H1 (cell line): Measurements from ENCODE around the gene PRKAG3. TPM values are rescaled to one million over a fixed set of nuclear protein-coding genes. Genes with fewer than 3 reads are reported as not detected.

Experiments used
- BACH1 ChIP-seq: IDR thresholded peaks from 2 replicates; pipeline ENCODE4 v1.6.1; 2012; ENCODE audit warnings: low read length, improper control_type of control experiment
- KDM1A ChIP-seq: fragments of 200-600, 300-600 bp; sonication (generic); IDR thresholded peaks from 2 replicates; pipeline ENCODE4 v1.7.1; 2016; ENCODE audit warnings: mild to moderate bottlenecking, low read length, borderline replicate concordance
- PHF8 ChIP-seq: fragments of 200-600 bp; sonication (generic); conservative IDR thresholded peaks from 2 replicates; pipeline ENCODE4 v1.7.1; 2012; ENCODE audit warnings: low read depth, mild to moderate bottlenecking, inconsistent platforms, low read length, moderate library complexity
- RAD21 ChIP-seq, 2 experiments: IDR thresholded peaks in 1 of 2; conservative IDR thresholded peaks in 1 of 2; 2 replicates each; pipeline ENCODE4 v1.6.1; 2011; ENCODE audit warnings: low read depth in 2 of 2, low read length in 2 of 2, improper control_type of control experiment in 1 of 2, inconsistent platforms in 1 of 2, mild to moderate bottlenecking in 1 of 2, moderate library complexity in 1 of 2
- RFX5 ChIP-seq: IDR thresholded peaks from 2 replicates; pipeline ENCODE4 v1.6.1; 2011; ENCODE audit warnings: low read depth, low read length, improper control_type of control experiment, borderline replicate concordance
- polyA plus RNA-seq, 7 experiments: library from polyadenylated mRNA; depleted of rRNA in 3 of 7; stranded (reverse) in 5 of 7; unstranded in 2 of 7; fragments of >200 nt in 5 of 7; fragments of 200-250 nt in 2 of 7; gene quantifications; 1 replicate in 5 of 7; 2 replicates in 1 of 7; 4 replicates in 1 of 7; pipeline versions ENCODE4 v1.2.1 to v1.2.3, GENCODE V29; 2011 to 2013; ENCODE audit warnings: missing spikeins in 2 of 7, mixed read lengths in 2 of 7
- total RNA-seq: library from RNA; stranded (reverse); fragmentation: NEBNext Ultra II Directional; extraction: Animal tissue kit (Norgen Biotek cat#: 25700); gene quantifications from 2 replicates; pipeline ENCODE4 v1.2.1, GENCODE V29; 2021
- TF ChIP-seq, protein P1 (sequence below): IDR thresholded peaks from 2 replicates; pipeline ENCODE4 v1.6.1; 2012; ENCODE audit warnings: inconsistent platforms

Gene PRKAG3
- total and polyA plus RNA-seq, 2 of the 8 experiments (the other 6 are each of a cell fraction or from before 2014, with no cell fraction given) = not detected

- TF ChIP-seq KDM1A (no peak), RFX5 (no peak), RAD21 (IDR thresholded peaks at IDR 0.05 in 1 of 2, conservative IDR thresholded peaks at IDR 0.05 in 1 of 2; ENCODE audit: low read depth in 2 of 2, low read length in 2 of 2) (no peak), BACH1 (no peak), PHF8 (no peak)
- TF ChIP-seq, protein P1, sequence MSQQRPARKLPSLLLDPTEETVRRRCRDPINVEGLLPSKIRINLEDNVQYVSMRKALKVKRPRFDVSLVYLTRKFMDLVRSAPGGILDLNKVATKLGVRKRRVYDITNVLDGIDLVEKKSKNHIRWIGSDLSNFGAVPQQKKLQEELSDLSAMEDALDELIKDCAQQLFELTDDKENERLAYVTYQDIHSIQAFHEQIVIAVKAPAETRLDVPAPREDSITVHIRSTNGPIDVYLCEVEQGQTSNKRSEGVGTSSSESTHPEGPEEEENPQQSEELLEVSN = no peak
Measured at GRCh38 chr2:218858138-218858445, 26.5 kb upstream of the PRKAG3 start (continued).
